CD4-positive, alpha-beta T cell treated with Interleukin-1 beta for 1 hour (primary cell): ENCODE results near the gene CAMTA1.

ENCODE experiments used
- DNase-seq, 2 donors: peaks; one replicate each; pipeline ENCODE4 v3.0.0-alpha.2; 2020 to 2022

The CAMTA1 gene

DNA sequence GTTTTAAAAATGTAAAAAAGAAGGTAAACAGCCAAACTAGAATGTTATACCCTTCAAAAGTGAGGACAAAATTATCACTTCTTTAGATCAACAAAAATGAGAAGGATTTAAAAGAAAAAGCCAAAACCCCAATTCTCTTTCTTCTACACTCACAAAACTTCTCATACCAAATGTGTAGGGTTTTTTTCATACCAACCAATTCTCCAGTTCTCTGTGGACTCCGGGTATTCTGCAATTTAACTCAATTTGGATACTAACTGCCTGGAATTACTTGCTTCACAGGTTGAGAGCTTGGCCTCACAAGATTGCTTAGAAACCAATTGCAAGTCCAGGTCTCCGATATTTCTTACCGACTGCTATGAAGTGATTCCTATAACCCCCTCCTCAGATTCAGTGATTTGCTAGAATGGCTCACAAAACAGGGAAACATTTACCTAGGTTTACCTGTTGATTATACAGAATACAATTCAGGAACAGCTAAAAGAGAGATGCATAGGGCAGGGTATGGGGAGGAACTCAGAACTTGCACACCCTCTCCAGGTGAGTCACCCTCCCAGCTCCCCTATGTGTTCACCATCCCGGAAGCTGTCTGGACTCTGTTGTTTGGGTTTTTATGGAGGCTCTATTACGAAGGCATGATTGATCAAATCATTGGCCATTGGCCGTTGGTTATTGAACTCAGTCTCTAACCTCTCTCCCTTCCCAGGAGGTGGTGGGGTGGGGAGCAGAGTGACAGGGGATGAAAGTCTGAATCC, 67.1 kb downstream of the CAMTA1 start:
- no peak for DNase-seq

- DNase-seq = no peak
These were observed 68.9 kb downstream of the CAMTA1 start for GRCh38 chr1:6854166-6854565.

GRCh38 chr1:6857831-6858230, 72.6 kb downstream of the CAMTA1 start:
- DNase-seq = no peak

DNA sequence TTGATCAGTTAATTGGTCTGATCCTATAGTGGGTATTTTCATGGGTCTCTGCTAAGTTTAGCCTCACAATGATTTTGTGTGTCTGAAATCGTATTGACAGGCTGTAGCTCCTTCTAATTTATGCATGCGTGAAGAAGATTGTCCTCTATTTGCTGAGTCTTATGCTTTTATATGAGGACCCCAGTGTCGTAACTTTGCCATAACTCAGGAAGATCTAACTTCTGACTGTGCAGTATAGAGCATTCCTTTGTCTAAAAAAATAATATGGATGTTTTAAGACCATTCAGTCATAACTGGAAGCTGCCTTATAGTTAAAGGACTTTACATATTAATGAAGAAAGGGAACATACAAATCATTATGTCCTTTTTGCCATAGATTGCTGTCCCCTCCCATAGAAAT, 73.3 kb downstream of the CAMTA1 start:
- no peak for DNase-seq

DNA sequence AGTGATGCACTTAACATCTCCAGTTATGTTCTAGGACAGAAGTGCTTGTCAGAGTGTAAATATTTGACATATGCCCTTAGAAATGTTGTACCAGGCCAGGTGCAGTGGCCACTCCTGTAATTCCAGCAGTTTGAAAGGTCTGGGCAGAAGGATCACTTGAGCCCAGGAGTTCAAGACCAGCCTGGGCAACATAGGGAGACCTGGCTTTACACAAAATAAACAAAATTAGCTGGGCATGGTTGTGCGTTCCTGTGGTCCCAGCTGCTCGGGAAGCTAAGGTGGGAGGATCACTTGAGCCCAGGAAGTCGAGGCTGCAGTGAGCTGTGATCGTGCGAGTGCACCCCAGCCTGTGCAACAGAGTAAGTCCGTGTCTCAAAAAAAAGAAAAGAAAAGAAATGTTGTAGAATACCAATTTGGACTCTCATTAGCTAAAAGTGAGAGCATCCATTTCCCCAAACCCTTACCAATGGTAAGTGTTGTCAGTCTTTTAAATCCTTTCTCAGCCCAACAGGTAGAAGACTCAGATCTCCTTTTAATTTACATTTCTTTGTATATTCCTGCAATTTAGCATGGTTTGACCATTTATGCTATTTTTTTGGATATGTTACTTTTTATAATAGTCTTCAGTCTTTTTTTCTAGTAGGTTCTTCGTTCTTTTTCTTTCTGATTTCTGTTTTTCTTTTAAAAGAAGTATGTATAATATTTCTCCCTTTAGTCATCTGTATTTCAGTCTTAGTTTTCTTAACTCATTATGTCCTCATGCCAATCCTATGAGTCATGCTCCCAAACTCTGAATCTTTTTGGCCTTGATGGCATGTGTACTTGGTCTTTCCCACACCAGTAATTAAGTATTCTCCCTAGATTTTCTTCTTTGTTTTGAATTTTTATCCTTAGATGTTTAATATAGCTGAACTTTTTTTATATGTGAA, 74.4 kb downstream of the CAMTA1 start:
- no peak for DNase-seq

GRCh38 chr1:6860401-6860800, 75.1 kb downstream of the CAMTA1 start:
- DNase-seq = no peak

DNA sequence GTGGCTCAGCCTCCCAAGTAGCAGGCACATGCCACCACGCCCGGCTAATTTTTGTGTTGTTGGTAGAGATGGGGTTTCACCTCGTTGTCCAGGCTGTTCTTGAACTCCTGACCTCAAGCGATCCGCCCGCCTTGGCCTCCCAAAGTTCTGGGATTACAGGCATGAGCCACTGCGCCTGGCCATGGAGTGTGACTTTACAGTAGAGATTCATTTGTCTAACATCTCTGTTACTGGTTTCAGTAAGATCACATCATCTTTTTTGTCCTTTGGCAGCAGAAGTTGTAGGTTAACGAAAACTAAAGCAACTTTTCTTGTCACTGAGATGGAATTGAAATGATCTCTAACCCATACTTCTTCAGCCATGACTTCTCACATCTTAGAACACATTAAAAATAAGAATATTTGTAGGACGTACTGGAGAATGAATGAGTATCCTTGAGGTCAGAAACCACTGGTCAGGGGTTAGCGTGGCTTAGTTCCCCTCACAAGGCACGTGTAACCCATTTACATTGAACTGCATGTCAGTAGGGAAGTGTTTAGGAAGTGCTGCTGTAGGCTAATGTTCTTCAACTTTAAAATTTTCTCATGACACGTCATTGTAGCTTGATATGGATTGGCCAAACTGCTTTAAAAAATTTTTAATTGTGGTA, 75.9 kb downstream of the CAMTA1 start:
- DNase-seq = no peak

- DNase-seq = no peak
These were observed 77.7 kb downstream of the CAMTA1 start for GRCh38 chr1:6862906-6863305.

DNA sequence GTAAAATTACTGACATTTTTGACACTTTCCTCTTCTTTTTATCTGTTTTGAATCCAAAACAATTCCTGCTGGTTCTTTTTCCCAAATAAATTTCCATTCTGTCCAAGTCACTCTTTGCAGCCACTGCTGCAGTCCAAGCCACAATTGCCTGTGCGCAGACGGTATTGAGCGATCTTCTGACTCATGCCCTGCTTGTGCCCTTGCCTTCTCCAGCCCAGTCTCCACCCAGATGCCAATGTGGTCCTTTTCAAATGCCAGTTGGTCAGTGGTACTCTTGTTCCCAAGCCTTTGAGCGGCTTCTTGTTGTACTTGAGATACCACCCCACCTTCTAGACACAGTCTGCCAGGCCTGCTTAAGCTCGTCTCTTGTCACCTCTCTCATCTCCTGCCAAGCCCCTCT, 78.9 kb downstream of the CAMTA1 start:
- no peak for DNase-seq

DNA sequence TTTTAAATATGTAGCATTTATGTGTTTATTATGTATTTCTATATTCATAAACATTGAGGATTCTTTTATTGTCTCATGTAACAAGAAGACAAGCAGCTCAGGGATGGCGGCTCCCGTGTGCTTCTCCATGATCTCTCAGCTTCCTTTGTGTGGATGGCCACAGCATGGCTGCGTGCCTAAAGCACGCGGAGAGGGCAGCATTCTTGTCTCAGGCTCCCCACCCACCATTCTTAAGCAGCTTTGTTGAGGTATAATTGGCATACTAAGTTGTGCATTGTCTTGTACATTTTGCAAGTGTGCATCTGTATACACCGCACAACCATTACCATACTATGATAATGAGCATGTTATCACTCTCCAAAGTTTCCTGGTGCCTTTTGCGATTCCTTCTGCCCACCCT, 81.6 kb downstream of the CAMTA1 start:
- DNase-seq = no peak

- DNase-seq = no peak
These were observed 82.1 kb downstream of the CAMTA1 start for GRCh38 chr1:6867321-6867720.

DNA sequence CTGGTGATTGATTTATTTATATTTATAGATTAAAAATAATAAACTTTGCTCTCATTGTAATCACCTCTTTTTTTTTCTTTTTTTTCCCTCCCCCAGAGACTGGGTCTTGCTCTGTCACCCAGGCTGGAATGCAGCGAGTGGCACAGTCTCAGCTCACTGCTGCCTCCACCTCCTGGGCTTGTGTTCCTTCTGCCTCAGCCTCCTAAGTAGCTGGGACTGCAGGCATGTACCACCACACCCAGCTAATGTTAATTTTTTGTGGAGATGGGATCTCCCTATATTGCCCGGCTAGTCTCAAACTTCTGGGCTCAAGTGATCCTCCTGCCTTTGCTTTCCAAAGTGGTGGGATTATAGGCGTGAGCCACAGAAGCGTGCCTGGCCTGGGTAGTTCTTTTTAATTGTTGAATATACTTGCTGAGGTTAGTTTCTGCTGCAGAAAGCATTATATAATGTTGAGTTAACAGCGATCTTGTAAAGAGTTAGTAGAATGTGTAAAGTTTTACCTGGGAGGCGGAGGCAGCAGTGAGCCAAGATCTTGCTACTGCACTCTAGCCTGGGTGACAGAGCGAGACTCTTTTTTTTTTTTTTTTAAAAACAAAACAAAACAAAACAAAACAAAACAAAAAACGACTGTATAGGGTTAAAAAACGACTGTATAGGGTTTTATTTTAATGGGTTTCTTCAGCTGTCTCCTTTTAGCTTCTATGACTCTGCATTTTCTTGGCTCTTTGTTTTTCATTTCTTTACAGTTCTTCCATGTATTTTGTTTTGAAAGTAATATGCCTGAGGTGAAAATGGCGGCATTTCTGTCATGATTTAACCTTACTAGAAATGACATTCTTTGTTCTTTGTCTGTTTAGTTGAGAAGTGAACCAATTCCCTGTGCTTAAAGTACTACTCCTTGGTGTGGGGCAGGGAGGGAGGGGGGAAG, 82.7 kb downstream of the CAMTA1 start:
- no peak for DNase-seq

- DNase-seq = no peak
These were observed 83.6 kb downstream of the CAMTA1 start for GRCh38 chr1:6868660-6869380.

- DNase-seq = no peak
These were observed 84.3 kb downstream of the CAMTA1 start for GRCh38 chr1:6869545-6869944.

DNA sequence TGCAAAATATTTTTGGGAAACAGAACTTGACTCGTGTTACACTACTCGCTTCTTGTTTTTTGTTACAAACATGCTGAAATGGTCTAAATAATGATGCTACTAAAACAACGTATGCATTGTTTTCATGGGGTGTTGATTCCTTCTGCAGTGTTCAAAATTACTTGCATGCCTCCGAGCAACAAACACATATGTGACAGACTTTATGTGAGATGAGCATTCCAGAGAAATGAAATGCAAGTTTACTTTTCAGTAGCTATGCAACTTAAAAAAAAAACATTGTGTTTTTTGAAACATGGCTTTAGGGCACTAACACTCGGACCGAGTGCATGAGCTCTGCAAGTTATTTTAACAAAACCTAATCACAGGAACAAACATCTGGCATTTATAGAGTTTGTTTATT, 84.8 kb downstream of the CAMTA1 start:
- no peak for DNase-seq

GRCh38 chr1:6870571-6870970, 85.3 kb downstream of the CAMTA1 start:
- no peak for DNase-seq

DNA sequence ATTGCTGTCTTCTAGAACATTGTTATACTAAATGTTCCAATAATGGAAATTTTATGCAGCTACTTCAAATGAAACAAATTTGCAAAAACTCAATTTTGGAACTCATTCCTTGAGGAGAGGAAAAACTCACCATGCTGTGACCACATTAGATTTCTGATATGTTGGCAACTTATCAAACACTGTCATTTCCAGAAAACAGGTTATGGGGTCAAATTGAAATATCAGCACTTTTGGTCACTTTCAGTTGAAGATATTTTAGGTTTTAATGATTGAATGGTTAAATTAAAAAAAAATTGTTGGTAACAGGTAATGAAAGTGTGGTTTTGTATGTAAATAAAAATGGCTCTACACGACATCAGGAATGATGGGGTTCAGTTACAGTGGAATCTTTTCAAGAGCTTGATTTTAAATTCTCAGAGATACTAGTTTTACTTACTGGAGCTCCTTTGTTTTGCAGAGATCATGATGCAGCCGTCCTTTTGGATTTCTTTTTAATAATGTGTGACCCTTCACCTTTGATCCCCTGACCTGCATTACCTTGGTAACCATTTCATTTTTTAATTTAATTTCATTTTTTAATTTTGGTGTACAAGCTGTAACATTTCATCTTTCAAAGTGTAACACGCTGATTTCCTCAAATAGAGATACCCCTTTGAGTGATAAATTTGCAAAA, 86.2 kb downstream of the CAMTA1 start:
- no peak for DNase-seq

DNA sequence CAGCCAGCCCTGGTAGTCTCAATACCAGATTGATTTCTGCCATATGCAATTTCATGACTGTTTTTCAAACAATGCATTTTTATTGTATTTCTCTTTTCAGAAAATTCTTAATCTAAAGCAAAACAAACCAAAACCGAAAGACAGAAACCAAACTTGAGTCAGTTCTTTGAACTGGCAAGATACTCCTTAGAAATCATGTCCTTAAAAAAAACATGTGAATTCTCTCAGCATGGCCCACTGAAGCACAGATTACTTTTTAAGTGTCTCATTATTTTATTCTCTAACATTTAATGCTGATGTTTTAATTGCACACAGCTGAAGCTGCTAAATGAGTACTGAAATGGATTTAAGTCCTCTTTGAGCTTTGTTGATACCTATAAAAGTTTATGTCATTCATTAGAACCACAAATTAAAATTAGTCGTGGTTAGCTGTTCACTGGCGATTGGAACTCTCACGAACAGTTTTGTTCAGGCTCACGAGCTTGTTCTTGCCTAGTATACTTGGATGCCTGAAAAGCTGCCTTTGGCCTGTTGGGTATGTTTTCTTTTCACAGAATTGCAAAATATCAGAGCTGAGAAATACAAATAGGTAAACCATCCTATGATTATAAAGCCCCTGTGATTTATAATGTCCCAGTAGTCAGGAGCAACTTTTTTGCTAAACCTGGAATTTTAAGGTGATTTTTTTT, 87.5 kb downstream of the CAMTA1 start:
- no peak for DNase-seq

GRCh38 chr1:6873298-6874015, 88.2 kb downstream of the CAMTA1 start:
- DNase-seq = no peak

- DNase-seq = no peak
These were observed 89.0 kb downstream of the CAMTA1 start for GRCh38 chr1:6874298-6874697.
